Cortex of kidney (tissue), 1 donor: ENCODE results near the gene MYH10.

Experiments used
- DNase-seq: peaks from one replicate; lab custom pipeline; 2025; lab: John Stamatoyannopoulos, UW

MYH10 gene

GRCh38 chr17:8473451-8474192 lies 156.9 kb downstream of the MYH10 start:
- DNase-seq = no peak

- no peak for DNase-seq
Measured at GRCh38 chr17:8472663-8473062, 157.9 kb downstream of the MYH10 start.

GRCh38 chr17:8470447-8471047 lies 160.0 kb downstream of the MYH10 start:
- no peak for DNase-seq

- no peak for DNase-seq
Measured at GRCh38 chr17:8469964-8470363, 160.6 kb downstream of the MYH10 start.

GRCh38 chr17:8468980-8469379 lies 161.5 kb downstream of the MYH10 start:
- no peak for DNase-seq

GRCh38 chr17:8468127-8468526 lies 162.4 kb downstream of the MYH10 start:
- DNase-seq = no peak

GRCh38 chr17:8467527-8467926 lies 163.0 kb downstream of the MYH10 start:
- no peak for DNase-seq

- DNase-seq = no peak
Measured at GRCh38 chr17:8466873-8467272, 163.7 kb downstream of the MYH10 start.

- no peak for DNase-seq
Measured at GRCh38 chr17:8466456-8466855, 164.1 kb downstream of the MYH10 start.

GRCh38 chr17:8465759-8466158 lies 164.8 kb downstream of the MYH10 start:
- DNase-seq = no peak

- no peak for DNase-seq
Measured at GRCh38 chr17:8465356-8465755, 165.2 kb downstream of the MYH10 start.

GRCh38 chr17:8464941-8465340 lies 165.6 kb downstream of the MYH10 start:
- DNase-seq = no peak

GRCh38 chr17:8463099-8463498 lies 167.4 kb downstream of the MYH10 start:
- DNase-seq = no peak

GRCh38 chr17:8462564-8462963 lies 168.0 kb downstream of the MYH10 start:
- no peak for DNase-seq

GRCh38 chr17:8459831-8460230 lies 170.7 kb downstream of the MYH10 start:
- no peak for DNase-seq

- no peak for DNase-seq
Measured at GRCh38 chr17:8459107-8459506, 171.4 kb downstream of the MYH10 start.

- DNase-seq = no peak
Measured at GRCh38 chr17:8458128-8458527, 172.4 kb downstream of the MYH10 start.

- DNase-seq = no peak
Measured at GRCh38 chr17:8455665-8456209, 174.8 kb downstream of the MYH10 start.

GRCh38 chr17:8453326-8453725 lies 177.2 kb downstream of the MYH10 start:
- DNase-seq = no peak

GRCh38 chr17:8451933-8452614 lies 178.5 kb downstream of the MYH10 start:
- no peak for DNase-seq

GRCh38 chr17:8448310-8448709 lies 182.2 kb downstream of the MYH10 start:
- DNase-seq = no peak

- no peak for DNase-seq
Measured at GRCh38 chr17:8447799-8448198, 182.7 kb downstream of the MYH10 start.

GRCh38 chr17:8445536-8445935 lies 185.0 kb downstream of the MYH10 start:
- DNase-seq = no peak
